HK-2 (cell line): Measurements from ENCODE around the gene MPPED1.

Experiments used
- DNase-seq: peaks from one replicate; pipeline ENCODE4 v3.0.0-alpha.2; 2018; ENCODE audit not compliant: unreplicated experiment

Gene MPPED1

GRCh38 chr22:43520632-43521039 is 108.8 kb downstream of the MPPED1 start:
- DNase-seq = no peak

GRCh38 chr22:43521716-43522115 is 109.9 kb downstream of the MPPED1 start:
- DNase-seq = no peak

GRCh38 chr22:43526117-43526655 is 114.4 kb downstream of the MPPED1 start:
- DNase-seq = no peak

GRCh38 chr22:43526946-43527345 is 115.1 kb downstream of the MPPED1 start:
- DNase-seq = no peak

- no peak for DNase-seq
Measured at GRCh38 chr22:43528601-43529360, 117.0 kb downstream of the MPPED1 start.

GRCh38 chr22:43529461-43529860 is 117.6 kb downstream of the MPPED1 start:
- DNase-seq = no peak

- DNase-seq = no peak
Measured at GRCh38 chr22:43529934-43530333, 118.1 kb downstream of the MPPED1 start.

- no peak for DNase-seq
Measured at GRCh38 chr22:43530349-43531201, 118.8 kb downstream of the MPPED1 start.

- no peak for DNase-seq
Measured at GRCh38 chr22:43531651-43532050, 119.8 kb downstream of the MPPED1 start.

GRCh38 chr22:43532301-43533155 is 120.7 kb downstream of the MPPED1 start:
- no peak for DNase-seq

- no peak for DNase-seq
Measured at GRCh38 chr22:43533156-43533530, 121.3 kb downstream of the MPPED1 start.

GRCh38 chr22:43533656-43534428 is 122.0 kb downstream of the MPPED1 start:
- no peak for DNase-seq

- no peak for DNase-seq
Measured at GRCh38 chr22:43534916-43535315, 123.1 kb downstream of the MPPED1 start.

- no peak for DNase-seq
Measured at GRCh38 chr22:43535336-43535735, 123.5 kb downstream of the MPPED1 start.

- DNase-seq = no peak
Measured at GRCh38 chr22:43535741-43536140, 123.9 kb downstream of the MPPED1 start.

GRCh38 chr22:43537019-43537585 is 125.3 kb downstream of the MPPED1 start:
- DNase-seq = no peak

- no peak for DNase-seq
Measured at GRCh38 chr22:43539572-43540528, 128.0 kb downstream of the MPPED1 start.

GRCh38 chr22:43540529-43540923 is 128.7 kb downstream of the MPPED1 start:
- no peak for DNase-seq

GRCh38 chr22:43541022-43541421 is 129.2 kb downstream of the MPPED1 start:
- no peak for DNase-seq
